Adrenal gland (tissue), 5 donors: ENCODE measurements around the gene HAUS7.

Source experiments
- POLR2A ChIP-seq, 2 donors: fragments of 450-650 bp; IDR thresholded peaks; one replicate each; pipeline ENCODE4 v1.6.1; 2017; ENCODE audit warnings: antibody characterized with exemption in 2 of 2, mild to moderate bottlenecking in 2 of 2, moderate library complexity in 1 of 2
- TF ChIP-seq, protein P1 (sequence below), 6 experiments: fragments of 450-650 bp in 4 of 6; fragments of 200-600 bp in 2 of 6; sonication (generic) in 1 of 6; IDR thresholded peaks; 1 replicate in 5 of 6; 2 replicates in 1 of 6; pipeline versions ENCODE4 v1.5.1 to v1.8.0; 2016 to 2021; ENCODE audit warnings: antibody characterized with exemption in 6 of 6, mild to moderate bottlenecking in 2 of 6, moderate library complexity in 1 of 6
- donor health status: DM: no; HTN: no; CAD: no.

DNA sequence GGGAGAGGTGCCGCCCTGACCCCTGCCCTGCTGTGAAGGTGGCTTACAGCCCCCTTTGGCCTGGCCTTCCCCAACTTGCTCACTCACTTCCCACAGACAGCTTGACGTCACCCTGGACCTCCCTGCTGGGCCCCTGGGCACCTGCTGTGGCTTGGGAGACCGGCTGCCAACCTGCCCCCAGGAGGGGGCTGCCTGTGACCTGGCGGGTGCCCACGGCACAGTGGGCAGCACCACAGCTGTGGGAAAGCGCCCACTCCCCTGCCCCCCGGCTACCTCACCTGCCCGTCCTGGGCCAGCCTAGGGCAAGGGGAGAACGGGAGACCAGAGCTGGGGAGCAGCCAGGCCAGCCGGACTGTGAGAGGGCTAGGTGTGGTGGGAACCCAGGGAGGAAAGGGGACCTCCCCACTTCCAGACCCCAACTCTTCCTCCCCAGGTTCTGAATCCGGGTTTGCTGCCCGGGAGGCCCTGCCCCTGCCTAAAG lies 61.5 kb downstream of the HAUS7 start:
- TF ChIP-seq, protein P1, sequence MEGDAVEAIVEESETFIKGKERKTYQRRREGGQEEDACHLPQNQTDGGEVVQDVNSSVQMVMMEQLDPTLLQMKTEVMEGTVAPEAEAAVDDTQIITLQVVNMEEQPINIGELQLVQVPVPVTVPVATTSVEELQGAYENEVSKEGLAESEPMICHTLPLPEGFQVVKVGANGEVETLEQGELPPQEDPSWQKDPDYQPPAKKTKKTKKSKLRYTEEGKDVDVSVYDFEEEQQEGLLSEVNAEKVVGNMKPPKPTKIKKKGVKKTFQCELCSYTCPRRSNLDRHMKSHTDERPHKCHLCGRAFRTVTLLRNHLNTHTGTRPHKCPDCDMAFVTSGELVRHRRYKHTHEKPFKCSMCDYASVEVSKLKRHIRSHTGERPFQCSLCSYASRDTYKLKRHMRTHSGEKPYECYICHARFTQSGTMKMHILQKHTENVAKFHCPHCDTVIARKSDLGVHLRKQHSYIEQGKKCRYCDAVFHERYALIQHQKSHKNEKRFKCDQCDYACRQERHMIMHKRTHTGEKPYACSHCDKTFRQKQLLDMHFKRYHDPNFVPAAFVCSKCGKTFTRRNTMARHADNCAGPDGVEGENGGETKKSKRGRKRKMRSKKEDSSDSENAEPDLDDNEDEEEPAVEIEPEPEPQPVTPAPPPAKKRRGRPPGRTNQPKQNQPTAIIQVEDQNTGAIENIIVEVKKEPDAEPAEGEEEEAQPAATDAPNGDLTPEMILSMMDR (IDR thresholded peaks at IDR 0.05) = no peak
- TF ChIP-seq POLR2A (IDR thresholded peaks at IDR 0.05) = no peak
